HCT116 (cell line): ENCODE results near the gene NCKAP5L. TPM values are rescaled to one million over a fixed set of nuclear protein-coding genes. Genes with fewer than 3 reads are reported as not detected.

Source experiments
- ATAC-seq: fragments of 200-7000 bp; cut with Tn5 transposase; 2 replicates; pipeline ENCODE4 v1.9.1; 2020; ENCODE audit warnings: mild to moderate bottlenecking, moderate library complexity
- BruUV-seq: library from RNA; stranded (reverse); fragments of 400-500 nt; replicated peaks from 2 replicates; lab custom pipeline; 2021; lab: Mats Ljungman, UMichigan
- CTCF ChIA-PET: fragments of 300-600 bp; sonication (Branson Sonifier 250); formaldehyde crosslinking; loops from one replicate; lab custom pipeline; 2021; ENCODE audit warnings: antibody characterized with exemption; lab: Charles Lee
- POLR2A ChIA-PET: fragments of 300-600, 350-600 bp; sonication (Branson Sonifier 250); formaldehyde crosslinking; loops from one replicate; lab custom pipeline; 2021; ENCODE audit warnings: antibody characterized with exemption; lab: Charles Lee
- RAD21 ChIA-PET, 2 experiments: fragments of 300-600 bp; sonication (Branson Sonifier 250); formaldehyde crosslinking; loops; one replicate each; lab custom pipeline; 2023; ENCODE audit warnings: low total read pairs in 2 of 2; ENCODE audit not compliant: uncharacterized antibody in 2 of 2, unreplicated experiment in 2 of 2, low non-redundant PET in 1 of 2; lab: Charles Lee
- DNase-seq: peaks from one replicate; pipeline ENCODE4 v3.0.0-alpha.2; 2010; ENCODE audit warnings: low read depth, low spot score
- H2AFZ ChIP-seq: fragments of 200-600 bp; shearing (Covaris generic), sonication (generic); 2 replicates; pipeline ENCODE4 v1.6.1; 2017; ENCODE audit warnings: low read depth, mixed run types, mixed read lengths, antibody characterized with exemption, low read length; ENCODE audit not compliant: poor library complexity, severe bottlenecking
- H3K27ac ChIP-seq: 2 replicates; pipeline ENCODE4 v1.5.1; 2012; ENCODE audit warnings: low read depth, low read length
- H3K27me3 ChIP-seq: fragments of 200-600 bp; sonication (generic); 2 replicates; pipeline ENCODE4 v1.6.1; 2016; ENCODE audit warnings: mixed run types, low read length, mixed read lengths; ENCODE audit not compliant: insufficient read depth
- H3K36me3 ChIP-seq, 2 experiments: fragments of 200-500 bp in 1 of 2; fragments of 200-600 bp in 1 of 2; sonication (Bioruptor generic) in 1 of 2; sonication (generic) in 1 of 2; 2 replicates each; pipeline versions ENCODE4 v1.5.1 to v1.6.1; 2014 to 2016; ENCODE audit warnings: low read length in 2 of 2, inconsistent platforms in 1 of 2, mixed read lengths in 1 of 2, mixed run types in 1 of 2; ENCODE audit not compliant: insufficient read depth in 2 of 2, control insufficient read depth in 1 of 2
- H3K4me1 ChIP-seq, 2 experiments: fragments of 200-600 bp in 1 of 2; sonication (generic) in 1 of 2; 2 replicates each; pipeline versions ENCODE4 v1.5.1 to v1.6.1; 2012 to 2017; ENCODE audit warnings: low read length in 2 of 2, inconsistent platforms in 1 of 2, mild to moderate bottlenecking in 1 of 2, mixed read lengths in 1 of 2, mixed run types in 1 of 2, moderate library complexity in 1 of 2; ENCODE audit not compliant: insufficient read depth in 2 of 2, control insufficient read depth in 1 of 2
- H3K4me2 ChIP-seq: fragments of 200-600 bp; sonication (generic); 2 replicates; pipeline ENCODE4 v1.6.1; 2017; ENCODE audit warnings: mixed run types, low read length, mixed read lengths
- H3K4me3 ChIP-seq, 2 experiments: fragments of 200-600 bp in 1 of 2; sonication (generic) in 1 of 2; replicated peaks in 1 of 2; 2 replicates each; pipeline ENCODE4 v1.5.1; 2011 to 2016; ENCODE audit warnings: low read length in 2 of 2, control low read depth in 1 of 2, low read depth in 1 of 2, mild to moderate bottlenecking in 1 of 2, mixed read lengths in 1 of 2, mixed run types in 1 of 2
- H3K79me2 ChIP-seq: fragments of 200-600 bp; sonication (generic); 2 replicates; pipeline ENCODE4 v1.6.1; 2017; ENCODE audit warnings: mild to moderate bottlenecking, mixed run types, low read length, moderate library complexity, mixed read lengths; ENCODE audit not compliant: insufficient read depth
- H3K9ac ChIP-seq: fragments of 200-600 bp; sonication (generic); 2 replicates; pipeline ENCODE4 v1.6.1; 2016; ENCODE audit warnings: low read length, mixed read lengths
- H3K9me2 ChIP-seq: fragments of 200-600 bp; sonication (generic), shearing (Covaris generic); 2 replicates; pipeline ENCODE4 v1.6.1; 2017; ENCODE audit warnings: mixed run types, mild to moderate bottlenecking, moderate library complexity; ENCODE audit not compliant: insufficient read depth
- H3K9me3 ChIP-seq, 2 experiments: fragments of 200-500 bp in 1 of 2; fragments of 200-600 bp in 1 of 2; sonication (Bioruptor generic) in 1 of 2; sonication (generic) in 1 of 2; 2 replicates each; pipeline ENCODE4 v1.6.1; 2014 to 2017; ENCODE audit warnings: low read length in 2 of 2, mixed read lengths in 2 of 2, inconsistent platforms in 1 of 2, low read depth in 1 of 2, mild to moderate bottlenecking in 1 of 2, mixed run types in 1 of 2, moderate library complexity in 1 of 2; ENCODE audit not compliant: control insufficient read depth in 1 of 2, insufficient read depth in 1 of 2
- H4K20me1 ChIP-seq: fragments of 200-600 bp; sonication (generic), shearing (Covaris generic); 2 replicates; pipeline ENCODE4 v1.6.1; 2017; ENCODE audit warnings: mixed run types, mild to moderate bottlenecking, moderate library complexity; ENCODE audit not compliant: insufficient read depth
- CBX3 ChIP-seq: IDR thresholded peaks from 2 replicates; pipeline ENCODE4 v1.6.1; 2012; ENCODE audit warnings: low read depth
- EGR1 ChIP-seq: IDR thresholded peaks from 2 replicates; pipeline ENCODE4 v1.6.1; 2012; ENCODE audit warnings: low read depth
- EZH2phosphoT487 ChIP-seq: fragments of 200-600 bp; IDR thresholded peaks from 2 replicates; pipeline ENCODE4 v1.6.1; 2018; ENCODE audit warnings: antibody characterized with exemption, borderline replicate concordance
- FOSL1 ChIP-seq: IDR thresholded peaks from 2 replicates; pipeline ENCODE4 v1.6.1; 2012; ENCODE audit warnings: low read depth
- JUND ChIP-seq: IDR thresholded peaks from 2 replicates; pipeline ENCODE4 v1.6.1; 2012
- POLR2AphosphoS5 ChIP-seq: IDR thresholded peaks from 2 replicates; pipeline ENCODE4 v1.6.1; 2011; ENCODE audit warnings: mild to moderate bottlenecking, low read depth, low read length, moderate library complexity
- SP1 ChIP-seq: IDR thresholded peaks from 2 replicates; pipeline ENCODE4 v1.6.1; 2012; ENCODE audit warnings: low read depth
- SRF ChIP-seq: IDR thresholded peaks from 2 replicates; pipeline ENCODE4 v1.6.1; 2012; ENCODE audit warnings: low read depth
- TCF7L2 ChIP-seq: IDR thresholded peaks from 2 replicates; pipeline ENCODE4 v1.7.0; 2011; ENCODE audit warnings: borderline replicate concordance, inconsistent platforms; ENCODE audit not compliant: insufficient read depth, insufficient read length; ENCODE audit errors: extremely low read depth
- YY1 ChIP-seq: IDR thresholded peaks from 2 replicates; pipeline ENCODE4 v1.6.1; 2011; ENCODE audit warnings: low read length, low read depth, moderate library complexity, mild to moderate bottlenecking; ENCODE audit not compliant: insufficient replicate concordance; ENCODE audit errors: extremely low read depth
- ZFX ChIP-seq: fragments of 450-650 bp; IDR thresholded peaks from 2 replicates; pipeline ENCODE4 v1.6.1; 2017
- ZNF274 ChIP-seq: fragments of 200-500 bp; sonication (Bioruptor generic); IDR thresholded peaks from 2 replicates; pipeline ENCODE4 v1.6.1; 2014; ENCODE audit warnings: mild to moderate bottlenecking, low read depth, low read length, inconsistent platforms
- intact Hi-C: fragments of 100-400 bp; cut with micrococcal nuclease; formaldehyde crosslinking; loops from 2 replicates; pipeline ENCODE4 v1.10.0; 2022
- total RNA-seq: library from RNA; stranded (reverse); gene quantifications from one replicate; pipeline ENCODE4 v1.2.1, GENCODE V29; 2021; ENCODE audit not compliant: unreplicated experiment
- TF ChIP-seq, protein P1 (sequence below): IDR thresholded peaks from 2 replicates; pipeline ENCODE4 v1.6.1; 2012; ENCODE audit warnings: low read depth
- TF ChIP-seq, protein P2 (sequence below), 3 experiments: fragments of 200-600 bp in 1 of 3; sonication (generic) in 1 of 3; IDR thresholded peaks in 2 of 3; conservative IDR thresholded peaks in 1 of 3; 2 replicates each; pipeline ENCODE4 v1.5.1; 2012 to 2017; ENCODE audit warnings: low read depth in 2 of 3, low read length in 2 of 3, antibody characterized with exemption in 1 of 3, borderline replicate concordance in 1 of 3, control low read depth in 1 of 3, mild to moderate bottlenecking in 1 of 3, mixed read lengths in 1 of 3, mixed run types in 1 of 3, moderate library complexity in 1 of 3; ENCODE audit not compliant: insufficient read depth in 1 of 3
- TF ChIP-seq, protein P3 (sequence below): IDR thresholded peaks from 2 replicates; pipeline ENCODE4 v1.6.1; 2011; ENCODE audit warnings: mild to moderate bottlenecking, low read length, moderate library complexity; ENCODE audit not compliant: insufficient replicate concordance; ENCODE audit errors: extremely low read depth

The NCKAP5L gene
- total RNA-seq, 1 experiment from 2014 or later: 12.1 TPM

- Histone ChIP-seq H3K36me3 (peaks cover 13 to 23% of the 10 kb centered on the region in 2 experiments), H3K27me3 (no peaks in the 10 kb centered on the region), H3K79me2 (peaks cover 100% of the 10 kb centered on the region), H3K4me3 (no peak overlapping the region), H3K4me2 (no peak overlapping the region), H2AFZ (no peak overlapping the region), H3K9me2 (no peaks in the 10 kb centered on the region), H3K4me1 (peaks cover 3 to 12% of the 10 kb centered on the region in 2 experiments; a peak in 3 of 4 replicates), H3K9ac (no peak overlapping the region), H3K9me3 (no peaks in the 10 kb centered on the region), H4K20me1 (peaks cover 23% of the 10 kb centered on the region; the same call in 1 of the 2 replicates), H3K27ac (no peak overlapping the region)
- RAD21 ChIA-PET: no interaction called here
- CTCF ChIA-PET: no interaction called here
- POLR2A ChIA-PET: interaction anchor here (2.0 kb wide), 1 partner anchor 7 kb away, joined by 12 read pairs; the partner anchor contains the start of gene TMBIM6
- TF ChIP-seq SP1: no peak
- TF ChIP-seq, protein P1, sequence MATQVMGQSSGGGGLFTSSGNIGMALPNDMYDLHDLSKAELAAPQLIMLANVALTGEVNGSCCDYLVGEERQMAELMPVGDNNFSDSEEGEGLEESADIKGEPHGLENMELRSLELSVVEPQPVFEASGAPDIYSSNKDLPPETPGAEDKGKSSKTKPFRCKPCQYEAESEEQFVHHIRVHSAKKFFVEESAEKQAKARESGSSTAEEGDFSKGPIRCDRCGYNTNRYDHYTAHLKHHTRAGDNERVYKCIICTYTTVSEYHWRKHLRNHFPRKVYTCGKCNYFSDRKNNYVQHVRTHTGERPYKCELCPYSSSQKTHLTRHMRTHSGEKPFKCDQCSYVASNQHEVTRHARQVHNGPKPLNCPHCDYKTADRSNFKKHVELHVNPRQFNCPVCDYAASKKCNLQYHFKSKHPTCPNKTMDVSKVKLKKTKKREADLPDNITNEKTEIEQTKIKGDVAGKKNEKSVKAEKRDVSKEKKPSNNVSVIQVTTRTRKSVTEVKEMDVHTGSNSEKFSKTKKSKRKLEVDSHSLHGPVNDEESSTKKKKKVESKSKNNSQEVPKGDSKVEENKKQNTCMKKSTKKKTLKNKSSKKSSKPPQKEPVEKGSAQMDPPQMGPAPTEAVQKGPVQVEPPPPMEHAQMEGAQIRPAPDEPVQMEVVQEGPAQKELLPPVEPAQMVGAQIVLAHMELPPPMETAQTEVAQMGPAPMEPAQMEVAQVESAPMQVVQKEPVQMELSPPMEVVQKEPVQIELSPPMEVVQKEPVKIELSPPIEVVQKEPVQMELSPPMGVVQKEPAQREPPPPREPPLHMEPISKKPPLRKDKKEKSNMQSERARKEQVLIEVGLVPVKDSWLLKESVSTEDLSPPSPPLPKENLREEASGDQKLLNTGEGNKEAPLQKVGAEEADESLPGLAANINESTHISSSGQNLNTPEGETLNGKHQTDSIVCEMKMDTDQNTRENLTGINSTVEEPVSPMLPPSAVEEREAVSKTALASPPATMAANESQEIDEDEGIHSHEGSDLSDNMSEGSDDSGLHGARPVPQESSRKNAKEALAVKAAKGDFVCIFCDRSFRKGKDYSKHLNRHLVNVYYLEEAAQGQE: no peak
- TF ChIP-seq CBX3: no peak
- no peak for TF ChIP-seq YY1
- no peak for TF ChIP-seq POLR2AphosphoS5
- TF ChIP-seq, protein P2, sequence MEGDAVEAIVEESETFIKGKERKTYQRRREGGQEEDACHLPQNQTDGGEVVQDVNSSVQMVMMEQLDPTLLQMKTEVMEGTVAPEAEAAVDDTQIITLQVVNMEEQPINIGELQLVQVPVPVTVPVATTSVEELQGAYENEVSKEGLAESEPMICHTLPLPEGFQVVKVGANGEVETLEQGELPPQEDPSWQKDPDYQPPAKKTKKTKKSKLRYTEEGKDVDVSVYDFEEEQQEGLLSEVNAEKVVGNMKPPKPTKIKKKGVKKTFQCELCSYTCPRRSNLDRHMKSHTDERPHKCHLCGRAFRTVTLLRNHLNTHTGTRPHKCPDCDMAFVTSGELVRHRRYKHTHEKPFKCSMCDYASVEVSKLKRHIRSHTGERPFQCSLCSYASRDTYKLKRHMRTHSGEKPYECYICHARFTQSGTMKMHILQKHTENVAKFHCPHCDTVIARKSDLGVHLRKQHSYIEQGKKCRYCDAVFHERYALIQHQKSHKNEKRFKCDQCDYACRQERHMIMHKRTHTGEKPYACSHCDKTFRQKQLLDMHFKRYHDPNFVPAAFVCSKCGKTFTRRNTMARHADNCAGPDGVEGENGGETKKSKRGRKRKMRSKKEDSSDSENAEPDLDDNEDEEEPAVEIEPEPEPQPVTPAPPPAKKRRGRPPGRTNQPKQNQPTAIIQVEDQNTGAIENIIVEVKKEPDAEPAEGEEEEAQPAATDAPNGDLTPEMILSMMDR (IDR thresholded peaks at IDR 0.05 in 2 of 3, conservative IDR thresholded peaks at IDR 0.05 in 1 of 3; ENCODE audit: borderline replicate concordance in 1 of 3, insufficient read depth in 1 of 3, low read depth in 2 of 3, low read length in 2 of 3): no peak
- TF ChIP-seq EGR1: no peak
- TF ChIP-seq FOSL1: no peak
- TF ChIP-seq ZFX: no peak
- TF ChIP-seq EZH2phosphoT487: no peak
- TF ChIP-seq SRF: no peak
- no peak for TF ChIP-seq ZNF274
- TF ChIP-seq JUND: no peak
- no peak for TF ChIP-seq TCF7L2
- TF ChIP-seq, protein P3, sequence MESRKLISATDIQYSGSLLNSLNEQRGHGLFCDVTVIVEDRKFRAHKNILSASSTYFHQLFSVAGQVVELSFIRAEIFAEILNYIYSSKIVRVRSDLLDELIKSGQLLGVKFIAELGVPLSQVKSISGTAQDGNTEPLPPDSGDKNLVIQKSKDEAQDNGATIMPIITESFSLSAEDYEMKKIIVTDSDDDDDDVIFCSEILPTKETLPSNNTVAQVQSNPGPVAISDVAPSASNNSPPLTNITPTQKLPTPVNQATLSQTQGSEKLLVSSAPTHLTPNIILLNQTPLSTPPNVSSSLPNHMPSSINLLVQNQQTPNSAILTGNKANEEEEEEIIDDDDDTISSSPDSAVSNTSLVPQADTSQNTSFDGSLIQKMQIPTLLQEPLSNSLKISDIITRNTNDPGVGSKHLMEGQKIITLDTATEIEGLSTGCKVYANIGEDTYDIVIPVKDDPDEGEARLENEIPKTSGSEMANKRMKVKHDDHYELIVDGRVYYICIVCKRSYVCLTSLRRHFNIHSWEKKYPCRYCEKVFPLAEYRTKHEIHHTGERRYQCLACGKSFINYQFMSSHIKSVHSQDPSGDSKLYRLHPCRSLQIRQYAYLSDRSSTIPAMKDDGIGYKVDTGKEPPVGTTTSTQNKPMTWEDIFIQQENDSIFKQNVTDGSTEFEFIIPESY: no peak
- intact Hi-C loops: no loop called here
- ATAC-seq (no peak), DNase-seq (no peak)
- no TSS peak for BruUV-seq
Measured at GRCh38 chr12:49748800-49749199, 79.4 kb downstream of the NCKAP5L start.
